Gastroesophageal sphincter (tissue), 4 donors: ENCODE measurements around the gene NEU1. TPM values are rescaled to one million over a fixed set of nuclear protein-coding genes. Genes with fewer than 3 reads are reported as not detected.

Experiments used
- ATAC-seq: fragments of 150-250 bp; one replicate; pipeline ENCODE4 v1.9.1; 2016; ENCODE audit warnings: mild to moderate bottlenecking, moderate library complexity
- H3K27ac ChIP-seq, 4 donors: fragments of 200-600 bp; sonication (generic) in 3 of 4; 1 replicate in 3 of 4; 2 replicates in 1 of 4; pipeline ENCODE4 v1.5.1; 2016 to 2019
- H3K27me3 ChIP-seq: fragments of 200-600 bp; sonication (generic); one replicate; pipeline ENCODE4 v1.5.1; 2019
- H3K36me3 ChIP-seq, 2 donors: fragments of 200-600 bp; sonication (generic); one replicate each; pipeline ENCODE4 v1.5.1; 2019; ENCODE audit warnings: control low read depth in 1 of 2
- H3K4me1 ChIP-seq, 3 donors: fragments of 200-600 bp; sonication (generic); 1 replicate in 2 of 3; 2 replicates in 1 of 3; pipeline ENCODE4 v1.5.1; 2016 to 2019; ENCODE audit warnings: control low read depth in 2 of 3
- H3K4me3 ChIP-seq, 2 donors: fragments of 200-600 bp; sonication (generic); one replicate each; pipeline ENCODE4 v1.5.1; 2019; ENCODE audit warnings: mild to moderate bottlenecking in 1 of 2, moderate library complexity in 1 of 2
- H3K9me3 ChIP-seq, 3 donors: fragments of 200-600 bp; sonication (generic); one replicate each; pipeline ENCODE4 v1.5.1; 2017 to 2019; ENCODE audit warnings: control low read depth in 2 of 3
- CTCF ChIP-seq, 4 experiments: fragments of 200-600 bp in 2 of 4; fragments of 450-650 bp in 2 of 4; sonication (generic) in 1 of 4; IDR thresholded peaks; one replicate each; pipeline ENCODE4 v1.5.1; 2017 to 2019; ENCODE audit warnings: antibody characterized with exemption in 4 of 4, mild to moderate bottlenecking in 2 of 4, moderate library complexity in 2 of 4
- EP300 ChIP-seq: sonication (generic); formaldehyde crosslinking; IDR thresholded peaks from one replicate; pipeline ENCODE4 v1.6.1; 2017; ENCODE audit warnings: antibody characterized with exemption, mild to moderate bottlenecking
- POLR2A ChIP-seq, 2 donors: fragments of 450-650 bp; IDR thresholded peaks; one replicate each; pipeline ENCODE4 v1.6.1; 2017; ENCODE audit warnings: antibody characterized with exemption in 2 of 2, mild to moderate bottlenecking in 2 of 2, moderate library complexity in 1 of 2
- POLR2AphosphoS5 ChIP-seq: sonication (generic); formaldehyde crosslinking; IDR thresholded peaks from one replicate; pipeline ENCODE4 v1.6.1; 2017; ENCODE audit warnings: antibody characterized with exemption
- WGBS, 2 donors: methylation state at CpG; one replicate each; pipeline ENCODE4 v1.1.5; 2018; ENCODE audit warnings: low coverage in 1 of 2; 5-methylcytosine and 5-hydroxymethylcytosine counted together
- total RNA-seq, 4 donors: library from RNA; depleted of rRNA; stranded (reverse); fragments of >200 nt; gene quantifications; one replicate each; pipeline ENCODE4 v1.1.0, GENCODE V29; 2016

Gene NEU1
- total RNA-seq, 4 donors from 2014 or later, result 28.2 to 39.1 (median 30.5) TPM

GRCh38 chr6:31896493-31896855, 33.9 kb upstream of the NEU1 start:
- Histone ChIP-seq H3K36me3 (peaks cover 0 to 51% of the 10 kb centered on the region in 2 donors), H3K4me1 (peaks cover 3 to 48% (median 11%) of the 10 kb centered on the region in 3 donors), H3K27me3 (no peaks in the 10 kb centered on the region), H3K9me3 (no peaks in the 10 kb centered on the region), H3K4me3 (peak overlapping the region in 1 of 2 donors; percentile 97), H3K27ac (peak overlapping the region; percentile 32 to 91 (median 88))
- TF ChIP-seq EP300, result no peak
- no peak for TF ChIP-seq CTCF (IDR thresholded peaks at IDR 0.05)
- no peak for TF ChIP-seq POLR2AphosphoS5
- no peak for TF ChIP-seq POLR2A (IDR thresholded peaks at IDR 0.05)
- WGBS, 2 donors, result 33 to 61% methylated on average over 2 of the region's 4 CpGs
- ATAC-seq, result no peak

- Histone ChIP-seq H3K9me3 (no peaks in the 10 kb centered on the region), H3K27ac (no peak overlapping the region), H3K4me3 (no peak overlapping the region), H3K4me1 (peaks cover 0 to 14% (median 0%) of the 10 kb centered on the region in 3 donors), H3K36me3 (peaks cover 0 to 88% of the 10 kb centered on the region in 2 donors), H3K27me3 (no peaks in the 10 kb centered on the region)
- no peak for ATAC-seq
- TF ChIP-seq POLR2AphosphoS5 (no peak), POLR2A (IDR thresholded peaks at IDR 0.05) (no peak), CTCF (IDR thresholded peaks at IDR 0.05) (no peak), EP300 (no peak)
- no CpG with 5 or more reads among the region's 6 CpGs for WGBS, 2 donors
These were observed 30.2 kb upstream of the NEU1 start for GRCh38 chr6:31892821-31893220.

GRCh38 chr6:31889331-31889972, 26.8 kb upstream of the NEU1 start:
- TF ChIP-seq EP300 (no peak), POLR2AphosphoS5 (no peak), POLR2A (IDR thresholded peaks at IDR 0.05) (no peak), CTCF (IDR thresholded peaks at IDR 0.05) (no peak)
- 83 to 100% methylated on average over 1 to 3 of the region's 3 CpGs for WGBS, 2 donors
- no peak for ATAC-seq

GRCh38 chr6:31888276-31889258, 25.9 kb upstream of the NEU1 start:
- no peaks in the 10 kb centered on the region for H3K4me1 ChIP-seq
- peaks cover 0 to 100% of the 10 kb centered on the region in 2 donors for H3K36me3 ChIP-seq
- no peaks in the 10 kb centered on the region for H3K9me3 ChIP-seq
- TF ChIP-seq POLR2AphosphoS5 (no peak), CTCF (IDR thresholded peaks at IDR 0.05) (peak in 3 of 4 experiments; percentile 39 to 63 (median 45))
- no peak overlapping the region for H3K4me3 ChIP-seq
- H3K27ac ChIP-seq, result no peak overlapping the region
- H3K27me3 ChIP-seq, result no peaks in the 10 kb centered on the region
- 76% methylated on average over 4 of the region's 43 CpGs; no CpG with 5 or more reads in 1 of the 2 donors for WGBS, 2 donors
- no peak for ATAC-seq

More at GRCh38 chr6:31889331-31889972, 26.8 kb upstream of the NEU1 start:
- no peaks in the 10 kb centered on the region for H3K9me3 ChIP-seq
- no peak overlapping the region for H3K27ac ChIP-seq
- H3K4me1 ChIP-seq, result no peaks in the 10 kb centered on the region
- H3K27me3 ChIP-seq, result no peaks in the 10 kb centered on the region
- H3K4me3 ChIP-seq, result no peak overlapping the region
- H3K36me3 ChIP-seq, result peaks cover 0 to 100% of the 10 kb centered on the region in 2 donors
